Nucleus accumbens (tissue), 56 donors: ENCODE results near the gene CFAP77.
"Not testable (repeated sequence)": the region's sequence is repeated elsewhere in the genome, so short reads cannot be mapped to it uniquely, and the experiment has no call there.

Source experiments
- DNase-seq, 56 donors: peaks; one replicate each; lab custom pipeline; 2025; lab: John Stamatoyannopoulos, UW

CFAP77 gene

GRCh38 chr9:132543251-132543650, 133.2 kb downstream of the CFAP77 start:
- DNase-seq, result no peak

- no peak for DNase-seq
Measured at GRCh38 chr9:132543960-132544359, 133.9 kb downstream of the CFAP77 start.

GRCh38 chr9:132545578-132545977, 135.6 kb downstream of the CFAP77 start:
- no peak for DNase-seq

- peak in 9 of 56 donors; percentile 0 to 36 (median 10) for DNase-seq
Measured at GRCh38 chr9:132546148-132547051, 136.4 kb downstream of the CFAP77 start.

- DNase-seq, result no peak
Measured at GRCh38 chr9:132547052-132547431, 137.0 kb downstream of the CFAP77 start.

- no peak for DNase-seq
Measured at GRCh38 chr9:132547436-132547835, 137.4 kb downstream of the CFAP77 start.

GRCh38 chr9:132547976-132548730, 138.1 kb downstream of the CFAP77 start:
- no peak for DNase-seq

- DNase-seq, result no peak
Measured at GRCh38 chr9:132548751-132549640, 139.0 kb downstream of the CFAP77 start.

- DNase-seq, result no peak
Measured at GRCh38 chr9:132551556-132551955, 141.5 kb downstream of the CFAP77 start.

GRCh38 chr9:132552041-132552440, 142.0 kb downstream of the CFAP77 start:
- no peak for DNase-seq

- no peak for DNase-seq
Measured at GRCh38 chr9:132554755-132555154, 144.7 kb downstream of the CFAP77 start.

GRCh38 chr9:132555528-132555927, 145.5 kb downstream of the CFAP77 start:
- DNase-seq, result no peak

GRCh38 chr9:132556235-132556634, 146.2 kb downstream of the CFAP77 start:
- no peak for DNase-seq

GRCh38 chr9:132556714-132557113, 146.7 kb downstream of the CFAP77 start:
- DNase-seq, result no peak

GRCh38 chr9:132557159-132557558, 147.1 kb downstream of the CFAP77 start:
- no peak for DNase-seq

- DNase-seq, result no peak
Measured at GRCh38 chr9:132559711-132560110, 149.7 kb downstream of the CFAP77 start.

- DNase-seq, result no peak
Measured at GRCh38 chr9:132560616-132561202, 150.7 kb downstream of the CFAP77 start.

GRCh38 chr9:132562306-132562573, 152.2 kb downstream of the CFAP77 start:
- DNase-seq, result no peak

- no peak for DNase-seq
Measured at GRCh38 chr9:132564526-132564925, 154.5 kb downstream of the CFAP77 start.

- not testable (repeated sequence) for DNase-seq
Measured at GRCh38 chr9:132568787-132569186, 158.8 kb downstream of the CFAP77 start.
